BE2C (cell line): Measurements from ENCODE around the gene SETD2.

Experiments used
- DNase-seq: peaks from one replicate; pipeline ENCODE4 v3.0.0-alpha.2; 2020
- H3K27me3 ChIP-seq: fragments of 250-450 bp; sonication (Bioruptor Pico); 2 replicates; pipeline ENCODE4 v1.5.1; 2020; ENCODE audit warnings: mild to moderate bottlenecking
- H3K36me3 ChIP-seq: fragments of 250-450 bp; sonication (Bioruptor Pico); 2 replicates; pipeline ENCODE4 v1.5.1; 2020; ENCODE audit warnings: mild to moderate bottlenecking
- H3K4me1 ChIP-seq: fragments of 250-450 bp; sonication (Bioruptor Pico); 2 replicates; pipeline ENCODE4 v1.5.1; 2020
- H3K4me3 ChIP-seq: 2 replicates; pipeline ENCODE4 v1.5.1; 2011; ENCODE audit warnings: low read depth, low read length
- H3K9me3 ChIP-seq: fragments of 250-450 bp; sonication (Bioruptor Pico); 2 replicates; pipeline ENCODE4 v1.5.1; 2020
- TF ChIP-seq, protein P1 (sequence below): IDR thresholded peaks from 2 replicates; pipeline ENCODE4 v1.5.1; 2012; ENCODE audit warnings: mild to moderate bottlenecking, low read depth, low read length

Gene SETD2

DNA sequence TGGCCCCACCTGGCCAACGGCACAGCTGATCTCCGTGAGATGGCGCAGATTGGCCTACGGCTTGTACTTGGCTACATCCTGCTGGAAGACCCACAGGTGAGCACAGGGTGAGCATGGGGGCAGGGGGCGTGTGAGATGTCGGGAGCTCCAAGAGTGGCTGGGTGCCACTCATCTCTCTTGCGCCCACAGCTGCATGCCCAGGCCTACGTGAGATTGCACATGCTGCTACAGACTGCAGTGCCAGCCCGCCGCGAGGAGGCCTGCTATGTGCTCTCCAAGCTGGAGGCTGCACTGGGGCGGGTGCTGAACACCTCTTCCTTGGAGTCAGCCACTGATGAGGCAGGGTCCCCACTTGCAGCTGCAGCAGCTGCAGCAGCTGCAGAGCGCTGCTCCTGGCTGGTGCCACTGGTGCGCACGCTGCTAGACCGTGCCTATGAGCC lies 162.2 kb downstream of the SETD2 start:
- TF ChIP-seq, protein P1, sequence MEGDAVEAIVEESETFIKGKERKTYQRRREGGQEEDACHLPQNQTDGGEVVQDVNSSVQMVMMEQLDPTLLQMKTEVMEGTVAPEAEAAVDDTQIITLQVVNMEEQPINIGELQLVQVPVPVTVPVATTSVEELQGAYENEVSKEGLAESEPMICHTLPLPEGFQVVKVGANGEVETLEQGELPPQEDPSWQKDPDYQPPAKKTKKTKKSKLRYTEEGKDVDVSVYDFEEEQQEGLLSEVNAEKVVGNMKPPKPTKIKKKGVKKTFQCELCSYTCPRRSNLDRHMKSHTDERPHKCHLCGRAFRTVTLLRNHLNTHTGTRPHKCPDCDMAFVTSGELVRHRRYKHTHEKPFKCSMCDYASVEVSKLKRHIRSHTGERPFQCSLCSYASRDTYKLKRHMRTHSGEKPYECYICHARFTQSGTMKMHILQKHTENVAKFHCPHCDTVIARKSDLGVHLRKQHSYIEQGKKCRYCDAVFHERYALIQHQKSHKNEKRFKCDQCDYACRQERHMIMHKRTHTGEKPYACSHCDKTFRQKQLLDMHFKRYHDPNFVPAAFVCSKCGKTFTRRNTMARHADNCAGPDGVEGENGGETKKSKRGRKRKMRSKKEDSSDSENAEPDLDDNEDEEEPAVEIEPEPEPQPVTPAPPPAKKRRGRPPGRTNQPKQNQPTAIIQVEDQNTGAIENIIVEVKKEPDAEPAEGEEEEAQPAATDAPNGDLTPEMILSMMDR: no peak
- DNase-seq: no peak
- 0 out of 2 replicates have a peak, but pooled peaks cover 2% of the 10 kb centered on the region for H3K36me3 ChIP-seq
- H3K4me1 ChIP-seq: no peaks in the 10 kb centered on the region
- no peak overlapping the region for H3K4me3 ChIP-seq
- no peaks in the 10 kb centered on the region for H3K9me3 ChIP-seq
- H3K27me3 ChIP-seq: no peaks in the 10 kb centered on the region

DNA sequence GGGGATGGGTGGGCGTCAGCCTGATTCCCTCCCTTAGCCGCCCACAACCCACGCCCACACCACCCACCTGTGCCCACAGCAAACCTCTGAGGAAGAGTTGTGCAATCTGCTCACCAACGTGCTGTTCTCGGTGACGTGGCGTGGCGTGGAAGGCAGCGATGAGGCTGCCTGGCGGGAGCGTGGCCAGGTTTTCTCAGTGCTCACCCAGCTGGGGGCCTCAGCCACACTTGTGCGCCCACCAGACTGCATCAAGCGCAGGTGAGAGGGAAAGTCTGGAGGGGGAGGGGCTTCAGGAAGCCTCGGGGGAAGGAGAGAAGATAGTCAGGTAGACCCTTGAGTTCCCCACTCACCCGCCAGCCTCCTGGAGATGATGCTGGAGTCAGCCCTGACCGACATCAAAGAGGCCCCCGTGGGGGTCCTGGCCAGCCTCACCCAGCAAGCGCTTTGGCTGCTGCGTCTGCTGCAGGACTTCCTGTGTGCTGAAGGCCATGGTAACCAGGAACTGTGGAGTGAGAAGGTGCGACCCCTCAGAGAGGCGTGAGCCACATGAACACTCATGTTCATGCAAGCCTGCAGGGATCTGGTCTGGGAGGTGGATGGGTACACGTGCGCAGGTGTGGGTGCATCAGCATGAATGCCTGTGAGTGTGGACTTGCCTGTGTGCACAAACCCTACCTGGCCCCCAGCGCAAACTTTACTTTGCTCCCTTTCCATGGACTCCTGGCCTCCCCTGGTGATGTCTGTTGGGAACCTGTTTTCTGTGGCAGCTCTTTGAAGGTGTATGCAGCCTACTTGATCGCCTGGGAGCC lies 162.8 kb downstream of the SETD2 start:
- Histone ChIP-seq H3K9me3 (no peaks in the 10 kb centered on the region), H3K27me3 (no peaks in the 10 kb centered on the region), H3K36me3 (no peaks in the 10 kb centered on the region), H3K4me3 (no peak overlapping the region), H3K4me1 (no peaks in the 10 kb centered on the region)
- TF ChIP-seq, protein P1: no peak
- no peak for DNase-seq

DNA sequence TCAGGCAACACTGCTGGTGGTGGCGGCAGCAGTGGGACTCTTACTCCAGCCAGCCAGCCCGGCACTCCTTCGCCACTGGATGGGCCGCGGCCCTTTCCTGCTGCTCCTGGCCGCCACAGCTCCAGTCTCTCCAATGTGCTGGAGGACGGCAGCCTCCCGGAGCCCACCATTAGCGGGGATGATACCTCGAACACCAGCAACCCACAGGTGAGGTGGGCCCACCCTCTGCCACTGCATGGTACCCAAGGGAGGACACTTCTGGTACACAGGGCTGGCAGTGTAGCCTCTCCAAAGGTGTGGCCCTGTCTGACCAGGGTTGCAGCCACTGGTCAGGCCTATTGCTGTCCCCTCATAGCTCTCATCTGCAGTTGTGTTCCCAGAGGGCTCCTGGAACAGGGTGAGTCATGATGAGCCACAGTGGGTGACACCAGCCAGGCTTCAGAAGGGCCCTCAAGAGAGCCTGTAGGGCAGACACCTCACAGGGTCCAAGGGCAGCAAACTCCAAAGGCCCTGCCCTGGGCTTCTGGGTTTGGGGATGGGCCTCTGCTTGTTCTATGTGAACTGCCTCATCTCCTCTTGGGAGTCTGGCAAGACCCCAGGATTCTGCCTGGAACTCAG lies 163.6 kb downstream of the SETD2 start:
- no peak for DNase-seq
- Histone ChIP-seq H3K4me1 (no peaks in the 10 kb centered on the region), H3K36me3 (no peaks in the 10 kb centered on the region), H3K4me3 (no peak overlapping the region), H3K9me3 (no peaks in the 10 kb centered on the region), H3K27me3 (no peaks in the 10 kb centered on the region)
- TF ChIP-seq, protein P1: no peak

DNA sequence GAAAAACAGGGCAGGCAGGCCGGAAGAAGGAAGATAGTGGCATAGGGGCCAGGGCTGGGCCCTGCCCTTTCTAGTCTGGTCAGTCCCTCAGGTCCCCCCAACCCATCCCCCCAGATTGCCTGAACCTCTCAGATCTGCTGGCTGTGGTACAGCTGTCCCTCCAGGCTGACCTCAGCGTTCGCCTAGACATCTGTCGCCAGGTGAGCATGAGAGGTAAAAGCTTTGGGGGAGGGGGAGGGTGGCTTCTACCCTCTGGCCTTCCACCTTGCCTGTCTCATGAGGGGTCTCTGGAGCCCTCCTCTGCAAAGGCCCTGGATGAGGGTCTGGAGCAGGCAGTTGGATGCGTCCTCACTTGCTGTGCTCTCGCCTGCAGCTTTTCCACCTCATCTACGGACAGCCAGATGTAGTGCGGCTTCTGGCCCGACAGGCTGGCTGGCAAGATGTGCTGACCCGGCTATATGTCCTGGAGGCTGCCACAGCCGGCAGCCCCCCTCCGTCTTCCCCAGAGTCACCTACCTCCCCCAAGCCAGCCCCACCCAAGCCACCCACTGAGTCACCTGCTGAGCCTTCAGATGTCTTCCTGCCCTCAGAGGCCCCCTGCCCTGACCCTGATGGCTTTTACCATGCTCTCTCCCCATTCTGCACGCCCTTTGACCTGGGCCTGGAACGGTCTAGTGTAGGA lies 164.3 kb downstream of the SETD2 start:
- DNase-seq: no peak
- Histone ChIP-seq H3K4me1 (no peaks in the 10 kb centered on the region), H3K9me3 (no peaks in the 10 kb centered on the region), H3K4me3 (no peak overlapping the region), H3K36me3 (no peaks in the 10 kb centered on the region), H3K27me3 (no peaks in the 10 kb centered on the region)
- TF ChIP-seq, protein P1: no peak

DNA sequence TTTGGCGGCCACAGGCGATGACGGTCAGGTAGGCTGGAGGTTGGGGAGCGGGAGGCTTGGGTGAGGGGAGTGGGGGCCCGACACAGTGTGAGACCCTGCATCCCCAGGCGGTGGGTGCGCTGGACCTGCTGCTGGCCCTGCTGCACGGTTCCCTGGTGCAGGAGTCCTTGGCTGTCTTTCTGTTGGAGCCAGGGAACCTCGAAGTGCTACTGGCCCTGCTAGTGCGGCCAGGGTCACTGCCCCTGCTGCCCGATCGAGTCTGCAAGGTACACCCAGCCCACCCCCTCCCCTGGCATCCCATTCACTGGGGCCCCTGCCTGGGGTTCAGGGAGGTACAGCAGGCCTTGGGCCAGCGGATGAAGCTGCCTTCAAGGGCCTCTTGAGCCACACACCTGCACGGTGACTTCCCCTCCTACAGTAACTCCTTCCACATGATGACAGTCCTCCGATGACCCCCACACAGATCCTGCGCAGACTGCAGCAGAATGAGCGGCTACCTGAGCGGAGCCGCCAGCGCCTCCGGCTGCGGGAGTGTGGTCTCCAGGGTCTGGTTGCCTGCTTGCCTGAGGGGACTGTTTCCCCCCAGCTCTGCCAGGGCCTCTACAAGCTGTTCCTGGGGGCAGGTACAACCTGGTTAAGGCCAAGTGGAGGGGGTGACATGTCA lies 164.9 kb downstream of the SETD2 start:
- Histone ChIP-seq H3K27me3 (no peaks in the 10 kb centered on the region), H3K9me3 (no peaks in the 10 kb centered on the region), H3K4me3 (no peak overlapping the region), H3K4me1 (no peaks in the 10 kb centered on the region), H3K36me3 (no peaks in the 10 kb centered on the region)
- no peak for DNase-seq
- TF ChIP-seq, protein P1: no peak
